GM12878 (cell line): ENCODE data around the gene GRIK4.

Source experiments
- CBX5 ChIP-seq: sonication (generic); IDR thresholded peaks from 2 replicates; pipeline ENCODE4 v1.6.1; 2016; ENCODE audit warnings: low read depth, moderate library complexity, mild to moderate bottlenecking, inconsistent platforms
- CEBPZ ChIP-seq: fragments of 150-350 bp; IDR thresholded peaks from 2 replicates; pipeline ENCODE4 v1.6.1; 2016; ENCODE audit warnings: low read depth, low read length
- JUND ChIP-seq: IDR thresholded peaks from 2 replicates; pipeline ENCODE4 v1.6.1; 2012; ENCODE audit warnings: low read depth, mild to moderate bottlenecking, low read length, improper control_type of control experiment, moderate library complexity
- MXI1 ChIP-seq: fragments of 150-350 bp; IDR thresholded peaks from 2 replicates; pipeline ENCODE4 v1.6.1; 2011; ENCODE audit warnings: low read depth, mild to moderate bottlenecking, inconsistent platforms, low read length, improper control_type of control experiment
- POLR2A ChIP-seq: IDR thresholded peaks from 2 replicates; pipeline ENCODE4 v1.6.1; 2011; ENCODE audit warnings: low read depth, mild to moderate bottlenecking, low read length
- POLR2AphosphoS5 ChIP-seq: IDR thresholded peaks from 2 replicates; pipeline ENCODE4 v1.6.1; 2011; ENCODE audit warnings: mild to moderate bottlenecking, low read length, inconsistent platforms
- SRF ChIP-seq, 2 experiments: IDR thresholded peaks; 2 replicates each; pipeline ENCODE4 v1.6.1; 2011; ENCODE audit warnings: low read depth in 2 of 2, low read length in 2 of 2, mild to moderate bottlenecking in 1 of 2, moderate library complexity in 1 of 2
- TAF1 ChIP-seq: IDR thresholded peaks from 2 replicates; pipeline ENCODE4 v1.6.1; 2011; ENCODE audit warnings: mild to moderate bottlenecking, low read depth, low read length, borderline replicate concordance
- TF ChIP-seq, protein P1 (sequence below), 3 experiments: IDR thresholded peaks in 2 of 3; conservative IDR thresholded peaks in 1 of 3; 2 replicates each; pipeline ENCODE4 v1.5.1; 2011; ENCODE audit warnings: low read depth in 3 of 3, low read length in 3 of 3, mild to moderate bottlenecking in 3 of 3, control low read depth in 2 of 3, moderate library complexity in 2 of 3, inconsistent platforms in 1 of 3, mixed read lengths in 1 of 3; ENCODE audit not compliant: control insufficient read depth in 2 of 3, insufficient read depth in 1 of 3; ENCODE audit errors: extremely low read depth in 1 of 3
- TF ChIP-seq, protein P2 (sequence below): fragments of 450-650 bp; IDR thresholded peaks from 2 replicates; pipeline ENCODE4 v1.6.1; 2017; ENCODE audit warnings: mild to moderate bottlenecking, moderate library complexity

GRCh38 chr11:120778685-120779490 is 267.3 kb downstream of the GRIK4 start:
- TF ChIP-seq, protein P1, sequence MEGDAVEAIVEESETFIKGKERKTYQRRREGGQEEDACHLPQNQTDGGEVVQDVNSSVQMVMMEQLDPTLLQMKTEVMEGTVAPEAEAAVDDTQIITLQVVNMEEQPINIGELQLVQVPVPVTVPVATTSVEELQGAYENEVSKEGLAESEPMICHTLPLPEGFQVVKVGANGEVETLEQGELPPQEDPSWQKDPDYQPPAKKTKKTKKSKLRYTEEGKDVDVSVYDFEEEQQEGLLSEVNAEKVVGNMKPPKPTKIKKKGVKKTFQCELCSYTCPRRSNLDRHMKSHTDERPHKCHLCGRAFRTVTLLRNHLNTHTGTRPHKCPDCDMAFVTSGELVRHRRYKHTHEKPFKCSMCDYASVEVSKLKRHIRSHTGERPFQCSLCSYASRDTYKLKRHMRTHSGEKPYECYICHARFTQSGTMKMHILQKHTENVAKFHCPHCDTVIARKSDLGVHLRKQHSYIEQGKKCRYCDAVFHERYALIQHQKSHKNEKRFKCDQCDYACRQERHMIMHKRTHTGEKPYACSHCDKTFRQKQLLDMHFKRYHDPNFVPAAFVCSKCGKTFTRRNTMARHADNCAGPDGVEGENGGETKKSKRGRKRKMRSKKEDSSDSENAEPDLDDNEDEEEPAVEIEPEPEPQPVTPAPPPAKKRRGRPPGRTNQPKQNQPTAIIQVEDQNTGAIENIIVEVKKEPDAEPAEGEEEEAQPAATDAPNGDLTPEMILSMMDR (IDR thresholded peaks at IDR 0.05 in 2 of 3, conservative IDR thresholded peaks at IDR 0.05 in 1 of 3; ENCODE audit: control insufficient read depth in 2 of 3, extremely low read depth in 1 of 3, insufficient read depth in 1 of 3, low read depth in 3 of 3, low read length in 3 of 3), result no peak
- TF ChIP-seq POLR2A, result no peak
- TF ChIP-seq MXI1, result no peak
- TF ChIP-seq POLR2AphosphoS5, result no peak
- TF ChIP-seq, protein P2, sequence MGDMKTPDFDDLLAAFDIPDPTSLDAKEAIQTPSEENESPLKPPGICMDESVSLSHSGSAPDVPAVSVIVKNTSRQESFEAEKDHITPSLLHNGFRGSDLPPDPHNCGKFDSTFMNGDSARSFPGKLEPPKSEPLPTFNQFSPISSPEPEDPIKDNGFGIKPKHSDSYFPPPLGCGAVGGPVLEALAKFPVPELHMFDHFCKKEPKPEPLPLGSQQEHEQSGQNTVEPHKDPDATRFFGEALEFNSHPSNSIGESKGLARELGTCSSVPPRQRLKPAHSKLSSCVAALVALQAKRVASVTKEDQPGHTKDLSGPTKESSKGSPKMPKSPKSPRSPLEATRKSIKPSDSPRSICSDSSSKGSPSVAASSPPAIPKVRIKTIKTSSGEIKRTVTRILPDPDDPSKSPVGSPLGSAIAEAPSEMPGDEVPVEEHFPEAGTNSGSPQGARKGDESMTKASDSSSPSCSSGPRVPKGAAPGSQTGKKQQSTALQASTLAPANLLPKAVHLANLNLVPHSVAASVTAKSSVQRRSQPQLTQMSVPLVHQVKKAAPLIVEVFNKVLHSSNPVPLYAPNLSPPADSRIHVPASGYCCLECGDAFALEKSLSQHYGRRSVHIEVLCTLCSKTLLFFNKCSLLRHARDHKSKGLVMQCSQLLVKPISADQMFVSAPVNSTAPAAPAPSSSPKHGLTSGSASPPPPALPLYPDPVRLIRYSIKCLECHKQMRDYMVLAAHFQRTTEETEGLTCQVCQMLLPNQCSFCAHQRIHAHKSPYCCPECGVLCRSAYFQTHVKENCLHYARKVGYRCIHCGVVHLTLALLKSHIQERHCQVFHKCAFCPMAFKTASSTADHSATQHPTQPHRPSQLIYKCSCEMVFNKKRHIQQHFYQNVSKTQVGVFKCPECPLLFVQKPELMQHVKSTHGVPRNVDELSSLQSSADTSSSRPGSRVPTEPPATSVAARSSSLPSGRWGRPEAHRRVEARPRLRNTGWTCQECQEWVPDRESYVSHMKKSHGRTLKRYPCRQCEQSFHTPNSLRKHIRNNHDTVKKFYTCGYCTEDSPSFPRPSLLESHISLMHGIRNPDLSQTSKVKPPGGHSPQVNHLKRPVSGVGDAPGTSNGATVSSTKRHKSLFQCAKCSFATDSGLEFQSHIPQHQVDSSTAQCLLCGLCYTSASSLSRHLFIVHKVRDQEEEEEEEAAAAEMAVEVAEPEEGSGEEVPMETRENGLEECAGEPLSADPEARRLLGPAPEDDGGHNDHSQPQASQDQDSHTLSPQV, result no peak
- no peak for TF ChIP-seq SRF (IDR thresholded peaks at IDR 0.05; ENCODE audit: low read depth in 2 of 2, low read length in 2 of 2)
- no peak for TF ChIP-seq JUND
- TF ChIP-seq CEBPZ, result no peak
- no peak for TF ChIP-seq TAF1
- TF ChIP-seq CBX5, result no peak
